Measurements from ENCODE around the gene SEC14L6.
"Not testable (repeated sequence)": the region's sequence is repeated elsewhere in the genome, so short reads cannot be mapped to it uniquely, and the experiment has no call there.

SEC14L6 gene

DNA sequence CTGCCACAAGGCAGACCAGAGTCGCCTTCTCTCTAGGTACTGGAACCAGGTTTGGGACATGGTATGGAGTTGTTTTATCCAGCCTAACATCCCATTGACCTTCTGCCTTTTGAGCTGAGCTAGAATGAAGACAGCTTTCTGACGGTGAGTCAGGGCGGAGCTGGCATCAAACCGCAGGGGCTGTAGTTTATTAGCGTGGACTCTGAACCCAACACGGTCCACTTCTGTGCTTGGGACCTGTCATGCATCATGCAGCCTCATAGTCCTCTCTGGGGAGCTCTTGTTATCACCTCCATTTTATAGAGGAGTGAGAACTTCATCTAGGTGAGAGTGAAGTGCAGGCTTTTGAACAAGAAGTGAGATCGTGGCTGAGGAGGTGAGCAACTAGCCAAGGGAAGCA lies 19.6 kb upstream of the SEC14L6 start:
- no peak for DNase-seq (ENCODE audit: low read depth)

- no peak for DNase-seq (ENCODE audit: low read depth)
Measured at GRCh38 chr22:30565341-30565740, 18.8 kb upstream of the SEC14L6 start.

DNA sequence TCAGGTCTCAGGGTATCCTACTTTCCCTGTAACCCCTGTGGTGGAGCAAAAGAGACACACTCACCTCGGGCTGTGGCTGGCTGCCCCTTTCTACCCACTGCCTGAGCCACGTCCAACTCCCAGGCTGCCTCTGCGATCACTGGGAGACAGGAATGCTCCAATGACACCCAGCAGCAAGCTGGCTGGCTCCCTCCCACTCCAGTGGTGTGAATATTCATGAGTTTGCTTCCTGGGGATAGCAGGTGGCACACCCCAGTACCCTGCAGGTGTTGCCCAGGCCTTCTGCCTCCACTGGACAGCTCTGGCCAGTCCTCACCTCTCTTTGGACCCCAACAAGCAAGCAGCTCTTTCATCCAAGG lies 18.2 kb upstream of the SEC14L6 start:
- no peak for DNase-seq (ENCODE audit: low read depth)

DNA sequence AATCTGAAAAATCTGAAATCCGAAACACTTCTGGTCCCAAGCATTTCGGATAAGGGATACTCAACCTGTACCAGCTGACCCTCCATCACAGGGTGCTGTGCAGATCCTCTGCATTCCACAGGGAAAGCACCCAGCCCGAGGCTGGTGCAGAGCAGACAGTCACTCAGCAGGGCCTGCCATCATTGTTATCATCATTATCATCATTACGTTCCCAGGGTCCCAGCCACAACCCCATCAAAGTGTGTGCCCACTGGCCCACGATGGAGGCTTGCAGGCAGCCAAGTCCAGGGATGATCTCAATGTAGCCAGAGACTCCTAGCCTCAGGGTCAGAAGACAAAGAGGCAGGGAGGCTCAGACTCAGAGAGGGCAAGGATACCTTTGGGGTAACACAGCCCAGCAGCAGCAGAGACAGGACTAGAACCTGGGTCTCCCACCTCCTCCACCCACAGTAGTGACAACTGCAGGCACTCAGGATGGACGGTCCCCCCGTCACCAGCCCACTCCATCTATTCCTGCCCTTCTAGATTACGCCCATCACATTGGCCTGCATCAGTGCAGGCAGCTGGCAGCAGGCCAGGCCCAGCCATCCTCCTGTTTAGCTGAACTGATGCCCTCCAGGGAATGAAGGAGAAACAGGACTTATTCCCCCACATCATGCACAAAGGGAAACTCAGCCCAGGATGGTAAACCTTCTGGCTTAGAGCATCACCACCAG lies 17.7 kb upstream of the SEC14L6 start:
- no peak for DNase-seq (ENCODE audit: low read depth)

DNA sequence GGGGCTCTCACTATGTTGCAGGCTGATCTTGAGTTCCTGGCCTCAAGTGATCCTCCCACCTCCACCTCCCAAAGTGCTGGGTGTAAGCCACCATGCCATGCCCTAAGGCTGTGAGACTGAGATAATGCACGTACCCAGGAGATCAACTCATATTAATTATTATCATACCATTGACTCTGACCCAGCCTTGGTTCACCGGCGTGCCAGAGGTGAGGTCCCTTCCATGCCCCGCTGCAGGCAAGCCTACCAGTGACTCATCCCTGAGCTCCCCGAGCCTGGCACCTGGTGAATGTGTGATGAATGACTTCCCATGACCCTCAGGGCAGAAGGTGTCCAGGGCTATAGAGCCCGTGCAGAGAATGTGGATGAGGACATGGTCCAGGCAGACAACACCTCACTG lies 15.8 kb upstream of the SEC14L6 start:
- DNase-seq (ENCODE audit: low read depth), result no peak

DNA sequence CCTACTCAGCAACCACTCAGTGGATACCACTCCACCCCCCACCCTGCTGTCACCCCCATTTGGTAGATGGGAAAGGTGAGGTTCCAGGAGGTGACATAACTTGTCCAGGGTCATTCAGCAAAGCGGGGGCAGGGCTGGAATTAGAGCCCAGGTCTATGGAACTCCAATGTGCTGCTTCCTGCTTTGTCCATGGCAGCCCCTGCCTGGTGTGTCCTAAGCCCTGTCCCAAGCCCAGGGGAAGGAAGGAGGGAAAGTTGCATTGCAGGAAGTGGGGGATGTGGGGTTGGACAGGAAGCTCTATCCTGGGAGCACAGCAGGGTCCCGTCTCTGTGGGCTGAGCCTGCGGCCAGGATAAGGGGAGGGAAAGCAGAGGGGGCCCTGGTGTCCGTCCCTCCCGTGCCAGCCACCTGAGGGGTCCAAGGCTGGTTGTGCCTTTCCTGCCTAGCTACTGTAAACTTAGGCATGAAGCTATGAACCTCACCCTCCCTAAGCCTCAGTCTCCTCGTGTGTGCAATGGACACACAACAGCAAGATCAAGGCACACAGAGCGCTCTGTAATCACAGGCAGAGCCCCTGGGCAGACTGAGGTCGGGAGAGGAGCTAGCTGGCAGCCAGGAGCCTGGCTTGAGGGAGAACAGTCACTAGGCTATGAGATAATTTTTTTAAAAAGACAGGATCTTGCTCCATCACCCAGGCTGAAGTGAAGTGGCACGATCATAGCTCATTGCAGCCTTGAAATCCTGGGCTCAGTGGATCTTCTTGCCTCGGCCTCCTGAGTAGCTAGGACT lies 15.1 kb upstream of the SEC14L6 start:
- DNase-seq (ENCODE audit: low read depth), result no peak

- DNase-seq (ENCODE audit: low read depth), result not testable (repeated sequence)
Measured at GRCh38 chr22:30560643-30561202, 14.2 kb upstream of the SEC14L6 start.

DNA sequence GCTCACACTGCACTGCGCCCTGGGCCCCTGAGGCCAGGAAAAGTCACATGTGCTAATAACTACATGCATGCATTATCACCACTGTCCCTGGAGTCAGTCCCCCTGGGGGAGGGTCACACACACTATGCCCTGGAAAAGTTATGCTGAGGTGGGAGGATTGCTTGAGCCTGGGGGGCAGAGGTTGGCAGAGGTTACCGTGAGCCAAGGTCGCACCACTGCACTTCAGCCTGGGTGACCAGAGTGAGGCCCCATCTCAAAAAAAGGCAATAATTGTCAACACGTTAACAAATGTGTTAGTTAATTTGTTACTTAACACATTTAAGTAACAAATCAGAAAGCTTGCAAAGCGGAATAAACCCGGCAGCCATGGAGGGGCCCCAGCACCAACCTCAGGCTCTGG lies 13.3 kb upstream of the SEC14L6 start:
- no peak for DNase-seq (ENCODE audit: low read depth)

DNA sequence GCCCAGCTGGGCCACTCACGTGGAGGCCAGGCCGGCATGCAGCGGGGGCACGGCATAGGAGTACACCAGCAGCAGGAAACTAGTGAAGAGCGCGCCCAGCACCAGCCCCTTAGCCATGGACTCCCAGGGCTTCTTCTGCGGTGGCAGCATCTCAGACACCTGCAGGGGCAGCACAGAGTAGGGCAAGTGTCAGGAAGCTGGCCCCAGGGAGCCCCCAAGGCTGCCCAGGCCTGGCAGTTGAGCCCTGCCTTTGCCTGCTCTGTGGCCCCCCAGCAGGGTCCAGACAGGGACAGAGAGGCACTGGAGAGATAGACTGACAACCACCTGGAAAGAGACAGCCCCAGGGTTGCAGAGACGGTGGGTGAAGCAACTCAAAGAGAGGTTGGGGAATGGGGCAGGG lies 10.7 kb upstream of the SEC14L6 start:
- DNase-seq (ENCODE audit: low read depth), result no peak

- DNase-seq (ENCODE audit: low read depth), result no peak
Measured at GRCh38 chr22:30556388-30556787, 9.8 kb upstream of the SEC14L6 start.

DNA sequence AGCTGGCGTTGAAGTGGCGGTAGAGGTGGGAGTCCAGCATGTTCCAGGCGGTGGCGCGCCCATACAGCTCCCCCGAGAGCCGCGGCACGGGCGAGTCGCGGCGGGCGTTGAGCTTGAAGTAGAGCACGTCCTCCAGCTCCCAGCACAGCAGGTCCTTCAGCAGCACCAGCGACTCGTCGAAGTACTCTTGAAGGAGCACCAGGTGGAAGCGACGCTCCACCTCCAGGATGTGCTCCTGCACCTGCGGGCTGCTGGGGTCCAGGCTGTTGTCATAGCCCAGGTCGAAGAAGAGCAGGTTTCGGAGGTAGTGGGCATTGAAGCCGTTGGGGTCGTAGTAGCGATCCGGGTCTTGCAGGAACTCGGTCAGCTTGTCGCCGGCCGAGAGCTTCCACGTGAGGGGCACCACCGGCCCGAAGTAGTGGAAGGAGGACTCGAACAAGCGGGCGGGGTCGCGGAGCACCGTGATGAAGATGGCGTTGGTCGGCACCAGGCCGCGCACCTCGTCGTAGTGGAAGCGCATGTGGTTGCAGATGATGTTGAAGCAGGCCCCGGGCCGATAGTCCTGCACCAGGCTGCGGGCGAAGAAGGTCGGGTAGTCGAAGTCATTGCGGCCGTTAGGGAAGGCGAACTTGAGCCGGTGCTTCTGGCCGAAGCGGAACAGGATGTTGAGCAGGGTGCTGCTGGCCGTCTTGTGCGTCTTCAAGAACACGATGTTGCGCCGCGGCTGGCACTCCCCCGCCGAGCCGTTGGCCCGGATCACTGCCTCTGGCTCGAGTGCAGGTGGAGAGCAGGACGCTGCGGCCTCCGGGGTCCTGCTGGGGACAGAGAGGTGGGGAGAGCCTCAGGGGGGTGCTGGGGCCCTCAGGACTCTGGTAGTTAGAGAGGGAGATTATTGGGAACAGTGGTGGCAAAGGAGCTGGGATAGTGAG lies 9.0 kb upstream of the SEC14L6 start:
- no peak for DNase-seq (ENCODE audit: low read depth)

DNA sequence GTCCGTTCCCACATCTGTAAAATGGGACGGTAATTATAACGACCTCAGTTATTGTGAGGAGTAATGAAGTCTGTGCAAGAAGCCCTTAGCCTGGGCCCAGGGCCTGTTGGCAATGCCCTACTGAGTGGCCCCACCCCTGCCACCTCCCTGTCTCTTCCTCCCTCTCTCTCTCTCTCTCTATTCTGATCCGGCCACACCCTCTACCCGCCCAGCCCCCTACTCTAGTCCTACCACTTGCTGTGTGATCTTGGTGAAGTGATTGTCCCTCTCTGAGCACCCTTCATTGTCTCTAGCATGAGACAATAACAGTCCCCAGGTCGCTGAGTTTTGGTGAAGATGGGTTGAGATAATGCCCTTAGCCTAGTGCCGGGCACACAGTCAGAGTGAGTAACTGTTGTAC lies 7.4 kb upstream of the SEC14L6 start:
- DNase-seq (ENCODE audit: low read depth), result no peak

- no peak for DNase-seq (ENCODE audit: low read depth)
Measured at GRCh38 chr22:30552719-30553118, 6.2 kb upstream of the SEC14L6 start.

GRCh38 chr22:30551813-30552212 lies 5.3 kb upstream of the SEC14L6 start:
- DNase-seq (ENCODE audit: low read depth), result not testable (repeated sequence)

DNA sequence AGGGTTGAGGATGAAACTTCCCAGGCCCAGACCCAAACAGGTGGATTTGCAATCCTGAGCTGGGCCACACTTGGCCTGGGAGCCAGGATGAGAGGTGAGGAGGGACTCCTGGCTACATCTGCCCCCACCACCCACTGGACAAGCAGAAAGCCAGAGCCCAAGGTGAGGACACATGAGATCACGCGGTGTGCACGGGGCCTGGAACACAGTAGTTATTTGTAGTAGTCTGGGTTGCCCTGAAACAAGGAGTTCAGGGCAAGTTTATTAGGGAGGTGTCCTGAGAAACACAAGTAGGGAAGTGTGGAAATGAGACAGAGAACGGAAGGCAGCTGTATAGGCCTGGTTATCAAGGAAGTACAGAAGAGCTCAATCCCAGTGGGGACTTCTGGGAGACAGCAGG lies 647 bp upstream of the SEC14L6 start:
- no peak for DNase-seq (ENCODE audit: low read depth)

DNA sequence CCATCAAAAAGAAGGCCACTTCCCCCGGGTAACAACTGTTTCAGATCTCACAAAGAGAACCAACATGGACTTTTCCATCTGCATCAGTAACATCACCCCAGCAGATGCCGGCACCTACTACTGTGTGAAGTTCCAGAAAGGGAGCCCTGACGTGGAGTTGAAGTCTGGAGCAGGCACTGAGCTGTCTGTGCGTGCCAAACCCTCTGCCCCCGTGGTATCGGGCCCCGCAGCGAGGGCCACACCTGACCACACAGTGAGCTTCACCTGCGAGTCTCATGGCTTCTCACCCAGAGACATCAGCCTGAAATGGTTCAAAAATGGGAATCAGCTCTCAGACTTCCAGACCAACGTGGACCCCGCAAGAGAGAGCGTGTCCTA lies 3.7 kb downstream of the SEC14L6 start:
- no peak for DNase-seq (ENCODE audit: low read depth)

- no peak for DNase-seq (ENCODE audit: low read depth)
Measured at GRCh38 chr22:30541961-30542810, 4.4 kb downstream of the SEC14L6 start.

GRCh38 chr22:30541511-30541910 lies 5.0 kb downstream of the SEC14L6 start:
- DNase-seq (ENCODE audit: low read depth), result not testable (repeated sequence)

DNA sequence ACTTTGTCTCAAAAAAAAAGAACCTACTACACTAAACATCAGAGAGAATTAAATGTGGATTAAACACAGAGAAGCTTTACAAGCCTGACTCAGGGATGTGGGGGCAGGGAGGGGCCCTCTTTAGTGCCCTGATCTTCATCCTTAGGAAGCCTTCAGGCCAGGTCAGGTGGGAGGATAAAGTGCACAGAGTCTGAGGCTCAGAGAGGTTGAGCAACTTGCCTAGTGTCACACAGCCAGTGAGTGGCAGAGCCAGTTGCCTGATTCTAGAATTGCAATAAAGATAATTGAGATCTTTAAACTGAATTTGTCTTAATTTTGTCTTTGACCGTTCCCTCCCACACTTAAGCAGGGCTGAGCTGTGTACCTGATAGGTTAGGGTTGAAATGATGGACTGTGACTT lies 7.2 kb downstream of the SEC14L6 start:
- no peak for DNase-seq (ENCODE audit: low read depth)

GRCh38 chr22:30538280-30538679 lies 8.3 kb downstream of the SEC14L6 start:
- DNase-seq (ENCODE audit: low read depth), result no peak

DNA sequence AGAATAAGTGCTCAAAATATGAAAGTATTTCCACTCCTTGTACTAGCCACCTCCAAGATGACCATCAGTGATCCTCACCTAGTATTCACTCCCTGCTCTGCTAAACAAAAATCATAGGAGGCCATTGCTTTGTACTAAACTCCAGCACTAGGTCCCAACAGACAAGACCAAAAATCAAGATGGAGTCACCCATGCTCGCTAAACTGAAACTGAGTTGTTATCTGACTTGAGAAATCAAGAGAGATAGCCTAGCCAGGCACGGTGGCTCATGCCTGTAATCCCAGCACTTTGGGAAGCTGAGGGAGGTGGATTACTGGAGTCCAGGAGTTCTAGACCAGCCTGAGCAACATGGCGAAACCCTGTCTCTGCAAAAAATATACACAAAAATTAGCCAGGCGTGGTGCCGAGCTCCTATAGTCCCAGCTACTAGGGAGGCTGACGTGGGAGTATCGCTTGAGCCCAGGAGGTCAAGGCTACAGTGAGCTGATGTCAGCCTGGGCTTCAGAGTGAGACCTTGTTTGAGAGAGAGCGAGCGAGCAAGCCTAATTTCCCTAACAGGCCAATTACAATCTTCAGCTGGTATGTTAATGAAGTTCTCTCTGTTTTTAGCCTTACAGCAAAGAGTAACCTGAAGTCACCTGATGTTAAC lies 9.3 kb downstream of the SEC14L6 start:
- DNase-seq (ENCODE audit: low read depth), result no peak

All from stimulated activated CD8-positive, alpha-beta memory T cell treated with anti-CD3 and anti-CD28 coated beads, Interleukin-12 subunit alpha, Interleukin-12 subunit beta, amount 100 ng/mL, for 1 hour (primary cell).